Esophagus muscularis mucosa (tissue), 4 donors: ENCODE results near the gene ITGA7.

Experiments used
- CTCF ChIP-seq, 3 experiments: fragments of 200-600 bp in 2 of 3; fragments of 450-650 bp in 1 of 3; sonication (generic) in 2 of 3; IDR thresholded peaks; one replicate each; pipeline ENCODE4 v1.5.1; 2017 to 2019; ENCODE audit warnings: antibody characterized with exemption in 3 of 3, mild to moderate bottlenecking in 2 of 3, moderate library complexity in 1 of 3
- EP300 ChIP-seq: sonication (generic); formaldehyde crosslinking; IDR thresholded peaks from one replicate; pipeline ENCODE4 v1.6.1; 2017; ENCODE audit warnings: antibody characterized with exemption
- POLR2A ChIP-seq: fragments of 450-650 bp; IDR thresholded peaks from one replicate; pipeline ENCODE4 v1.6.1; 2017; ENCODE audit warnings: antibody characterized with exemption, moderate library complexity, mild to moderate bottlenecking, low read depth
- POLR2AphosphoS5 ChIP-seq, 2 donors: sonication (generic); formaldehyde crosslinking; IDR thresholded peaks; one replicate each; pipeline ENCODE4 v1.6.1; 2017; ENCODE audit warnings: antibody characterized with exemption in 2 of 2

- no peak for TF ChIP-seq POLR2A
- TF ChIP-seq POLR2AphosphoS5 (IDR thresholded peaks at IDR 0.05) = no peak
- no peak for TF ChIP-seq CTCF (IDR thresholded peaks at IDR 0.05)
- no peak for TF ChIP-seq EP300
These were observed 39.2 kb upstream of the ITGA7 start for GRCh38 chr12:55746913-55747231.
